ENCODE data around the gene MACROD2.

MACROD2 gene

DNA sequence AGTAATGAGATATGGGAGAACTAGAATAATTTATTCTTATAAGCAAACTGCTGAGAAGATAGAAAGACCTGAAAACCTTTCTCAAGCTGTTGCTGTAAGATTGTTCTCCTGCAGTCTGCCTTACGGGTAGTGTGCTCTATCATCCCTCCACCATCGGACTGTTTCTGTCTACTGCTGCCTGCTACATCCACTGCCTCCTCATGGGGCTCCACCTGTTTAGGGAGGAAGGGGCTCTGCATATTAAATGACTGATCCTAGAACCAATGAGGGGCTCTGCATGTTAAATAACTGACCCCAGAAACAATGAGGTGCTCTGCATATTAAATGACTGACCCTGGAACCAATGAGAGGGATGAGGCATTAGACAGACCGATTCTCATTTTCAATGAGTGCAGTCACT lies 1923.3 kb downstream of the MACROD2 start:
- no peak for DNase-seq

DNA sequence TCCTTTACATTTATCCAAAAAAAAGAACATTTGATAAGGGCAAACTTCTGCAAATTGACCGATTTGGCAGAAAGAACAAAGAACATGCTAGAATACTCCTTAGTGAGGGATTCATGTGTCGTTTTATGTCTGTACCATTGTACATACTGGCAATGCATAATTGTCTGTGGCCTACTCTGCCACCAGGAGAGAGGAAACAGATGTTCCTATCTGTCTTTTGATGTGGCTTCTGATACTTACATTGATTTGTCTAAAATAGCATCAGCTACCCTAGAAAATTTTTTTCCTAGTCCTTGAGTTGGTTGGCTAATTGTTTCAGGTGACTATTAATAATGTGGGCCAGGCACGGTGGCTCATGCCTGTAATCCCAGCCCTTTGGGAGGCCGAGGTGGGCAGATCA lies 1923.8 kb downstream of the MACROD2 start:
- no peak for DNase-seq

DNA sequence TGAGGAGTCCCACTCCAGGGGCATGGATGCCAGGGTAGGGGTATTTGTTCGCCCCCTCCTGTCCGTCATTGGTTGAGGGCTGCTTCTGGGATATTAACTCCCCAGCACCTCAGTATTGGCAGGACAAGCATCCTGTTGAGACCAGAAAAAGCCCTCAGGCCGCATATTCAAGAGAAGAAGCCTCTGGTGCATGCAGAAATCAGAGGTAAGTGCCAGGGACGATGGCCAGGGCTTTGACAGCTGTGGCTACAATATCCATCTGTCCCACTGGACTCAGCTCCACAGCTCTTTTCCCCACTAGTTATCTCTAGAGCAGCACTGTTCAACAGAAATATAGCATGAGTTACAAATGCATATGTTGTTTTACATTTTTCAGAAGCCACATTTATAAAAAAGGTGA lies 1926.6 kb downstream of the MACROD2 start:
- DNase-seq = no peak

DNA sequence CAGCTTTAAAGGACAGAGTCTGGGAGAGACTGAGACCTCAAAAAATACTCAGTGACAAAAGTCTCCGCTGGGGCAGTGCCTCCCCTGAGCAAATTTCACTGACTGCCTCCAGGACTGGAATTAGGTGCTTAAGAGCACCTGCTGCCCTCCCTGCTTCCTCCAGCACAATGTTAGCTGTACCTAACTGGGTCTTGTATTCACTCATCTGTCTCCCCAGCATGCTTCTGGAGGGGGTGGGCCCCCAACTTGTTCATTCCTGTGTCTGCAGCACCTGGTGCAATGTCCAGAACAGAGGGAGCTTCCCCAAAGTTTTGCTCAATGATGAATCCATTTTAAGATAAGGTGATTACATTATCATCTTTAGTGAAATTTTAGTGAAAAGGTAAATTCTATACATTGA lies 1927.2 kb downstream of the MACROD2 start:
- DNase-seq = no peak

DNA sequence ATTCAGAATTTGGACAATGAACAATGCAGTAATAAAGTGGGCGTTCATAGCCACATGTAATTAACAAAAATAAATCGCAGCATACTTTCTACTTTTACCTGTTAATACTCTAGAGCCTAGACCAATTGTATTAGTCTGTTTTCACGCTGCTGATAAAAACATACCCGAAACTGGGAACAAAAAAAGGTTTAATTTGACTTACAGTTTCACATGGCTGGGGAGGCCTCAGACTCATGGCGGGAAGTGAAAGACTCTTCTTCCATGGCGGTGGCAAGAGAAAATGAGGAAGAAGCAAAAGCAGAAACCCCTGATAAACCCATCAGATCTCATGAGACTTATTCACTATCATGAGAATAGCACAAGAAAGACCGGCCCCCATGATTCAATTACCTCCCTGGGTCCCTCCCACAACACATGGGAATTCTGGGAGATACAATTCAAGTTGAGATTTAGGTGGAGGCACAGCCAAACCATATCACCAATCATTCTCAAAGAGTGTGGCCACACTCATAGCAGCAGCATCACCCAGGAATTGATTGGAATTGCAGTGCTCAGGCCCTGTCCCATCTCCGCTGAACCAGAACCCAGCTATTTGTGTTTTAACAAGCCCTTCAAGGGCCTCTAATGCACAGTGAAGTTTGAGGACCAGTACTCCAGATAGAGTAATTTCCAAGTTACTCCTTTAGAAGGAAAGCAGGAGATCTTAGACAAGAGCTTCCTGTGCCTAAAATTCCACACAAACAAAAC lies 1927.9 kb downstream of the MACROD2 start:
- DNase-seq = no peak

DNA sequence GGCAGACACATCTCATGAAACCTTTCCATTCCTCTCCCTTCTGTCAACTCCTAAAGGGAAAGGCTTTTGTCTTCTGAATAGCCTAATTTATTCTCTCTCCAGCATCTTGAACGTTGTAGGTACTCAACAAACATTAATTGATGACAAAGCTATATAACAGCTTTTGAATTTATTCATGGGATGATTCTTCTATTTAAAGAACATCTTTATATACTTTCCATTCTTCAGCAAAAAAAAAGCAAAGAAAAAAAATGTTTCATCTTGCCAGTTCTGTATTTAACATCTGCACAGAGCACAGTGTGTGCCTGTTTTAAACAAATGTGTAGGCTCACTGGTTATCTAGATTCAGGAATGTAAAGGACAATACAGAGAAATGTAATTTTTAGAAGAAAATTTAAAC lies 1929.2 kb downstream of the MACROD2 start:
- no peak for DNase-seq

DNA sequence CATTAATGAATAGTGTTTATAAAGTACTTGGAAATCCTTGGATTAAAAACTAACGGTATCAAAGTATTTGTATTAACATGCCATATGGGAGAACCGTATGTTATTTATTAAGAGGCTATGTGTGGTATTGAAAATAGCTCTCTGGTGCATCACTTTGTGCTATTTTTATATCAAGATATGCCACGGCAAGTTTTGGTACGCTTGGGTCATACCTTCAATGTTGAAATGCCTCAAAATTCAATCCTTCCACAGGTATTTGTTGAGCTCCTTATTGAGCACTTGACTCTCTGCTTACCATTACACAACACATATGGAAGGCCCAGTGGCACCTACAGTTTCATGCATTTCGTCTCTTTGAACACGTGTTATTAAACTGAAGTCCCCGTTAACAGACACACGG lies 1930.1 kb downstream of the MACROD2 start:
- DNase-seq = no peak

DNA sequence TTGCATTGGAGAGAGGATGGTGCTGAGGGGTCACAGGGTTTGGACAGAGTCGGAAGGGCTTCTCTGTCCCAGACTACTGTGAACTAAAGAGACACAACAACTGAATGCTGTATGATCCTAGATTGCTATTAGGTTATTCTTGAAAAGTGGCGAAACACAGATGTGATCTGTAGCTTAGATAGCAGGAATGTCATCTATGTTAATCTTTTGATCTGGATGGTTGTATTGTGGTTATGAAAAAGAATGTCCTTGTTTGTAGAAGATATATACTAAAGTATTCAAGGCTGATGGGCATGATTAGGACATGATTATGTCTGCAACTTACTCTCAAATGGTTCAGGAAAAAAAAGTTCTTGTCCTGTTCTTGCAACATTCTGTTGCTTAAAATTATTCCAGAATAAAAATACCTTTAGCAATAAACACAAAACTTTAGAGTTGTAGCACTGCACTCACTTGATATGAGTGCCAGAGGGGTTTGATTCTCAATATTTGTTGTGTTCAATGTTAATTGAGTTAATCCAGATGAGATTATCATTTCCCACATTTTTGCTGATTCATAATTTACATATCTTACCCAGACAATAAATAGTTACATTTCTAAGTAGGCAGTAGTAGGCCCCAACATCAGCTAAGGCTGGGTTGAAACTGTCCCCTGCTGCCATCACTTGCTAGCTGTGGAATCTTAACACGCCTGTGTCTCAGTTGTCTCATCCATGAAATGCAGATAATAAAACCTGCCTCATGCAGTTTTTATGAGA lies 1932.8 kb downstream of the MACROD2 start:
- DNase-seq = no peak

DNA sequence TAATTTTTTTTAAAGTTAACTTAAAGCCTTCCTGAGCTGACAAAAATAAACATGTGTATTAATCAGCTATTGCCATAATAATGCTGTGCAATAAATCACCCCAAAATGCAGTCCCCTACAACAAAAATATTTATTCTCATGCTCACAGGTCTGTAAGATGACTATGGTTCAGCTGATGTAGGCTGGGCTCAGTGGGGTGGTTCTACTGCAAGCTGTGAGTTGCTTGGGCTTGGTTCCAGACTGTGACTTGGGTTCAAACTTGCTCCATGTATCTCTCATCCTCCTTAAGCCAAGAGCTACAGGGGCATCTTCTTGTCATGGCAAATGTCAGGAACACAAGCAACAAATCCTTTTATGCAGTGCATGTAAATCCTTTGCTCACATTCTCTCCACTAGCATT lies 1933.6 kb downstream of the MACROD2 start:
- DNase-seq = no peak

DNA sequence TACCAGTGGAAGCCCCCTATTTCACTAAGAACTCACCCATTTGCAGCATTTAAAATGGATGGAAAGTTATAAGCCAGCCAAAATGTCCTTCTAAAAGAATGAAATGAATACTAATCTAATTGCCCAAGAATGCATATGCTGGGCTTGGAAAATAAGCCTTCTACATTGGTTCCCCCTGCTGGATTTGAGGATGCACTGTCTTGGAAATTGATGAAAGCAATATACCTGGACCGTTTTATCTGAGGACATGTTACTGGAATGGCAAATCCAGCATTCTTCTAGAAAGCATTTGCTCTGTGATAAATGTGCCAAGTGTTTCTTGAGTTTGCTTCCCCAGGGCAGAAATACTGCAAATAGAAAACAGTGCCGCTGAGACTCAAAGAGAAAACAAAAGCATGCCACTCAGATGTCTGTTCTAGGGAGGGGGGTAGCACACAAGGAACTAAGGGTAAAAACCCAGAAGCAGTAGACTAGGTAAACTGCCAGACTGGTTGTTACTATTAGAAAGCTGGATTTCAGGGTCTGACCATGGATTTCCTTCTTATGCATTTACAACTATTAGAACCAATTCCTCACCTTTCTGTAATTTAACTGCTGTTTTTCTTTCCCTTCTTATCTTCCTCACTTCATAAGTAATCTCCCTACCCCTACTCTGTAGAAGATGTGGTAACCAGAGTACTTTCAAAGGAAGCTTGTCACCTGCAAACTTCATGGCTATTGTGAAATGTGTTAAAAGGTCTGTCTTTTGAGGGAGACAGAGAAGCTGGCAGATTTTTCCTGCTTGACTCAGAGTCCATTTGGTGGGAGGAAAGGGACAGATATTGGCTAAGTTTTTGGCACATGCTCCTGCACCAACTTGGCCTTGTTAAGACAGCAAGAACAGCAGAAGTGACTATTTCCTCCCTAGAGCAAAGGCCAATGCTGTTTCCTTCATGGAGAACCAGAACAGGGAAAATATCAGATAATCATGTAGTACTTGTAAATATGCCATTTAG lies 1935.3 kb downstream of the MACROD2 start:
- DNase-seq = no peak

DNA sequence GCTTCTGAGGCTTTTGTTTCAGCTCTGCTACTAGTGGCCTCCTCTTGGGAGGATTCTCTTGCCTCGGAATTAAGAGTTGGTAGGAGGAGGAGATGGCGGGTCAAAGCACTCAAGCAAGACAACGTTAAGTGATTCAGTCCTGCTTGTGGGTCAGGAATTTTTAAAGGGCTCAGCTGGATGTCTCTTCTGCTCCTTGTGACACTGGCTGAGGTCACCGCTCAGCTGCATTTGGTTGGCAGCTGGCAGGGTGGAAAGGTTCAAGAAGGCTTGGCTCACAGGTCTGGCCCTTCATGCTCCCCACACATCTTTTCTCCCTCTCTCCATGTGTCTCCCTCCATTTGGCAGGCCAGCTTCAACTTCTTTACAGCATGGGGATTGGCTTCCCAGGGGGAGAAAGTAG lies 1936.6 kb downstream of the MACROD2 start:
- no peak for DNase-seq

DNA sequence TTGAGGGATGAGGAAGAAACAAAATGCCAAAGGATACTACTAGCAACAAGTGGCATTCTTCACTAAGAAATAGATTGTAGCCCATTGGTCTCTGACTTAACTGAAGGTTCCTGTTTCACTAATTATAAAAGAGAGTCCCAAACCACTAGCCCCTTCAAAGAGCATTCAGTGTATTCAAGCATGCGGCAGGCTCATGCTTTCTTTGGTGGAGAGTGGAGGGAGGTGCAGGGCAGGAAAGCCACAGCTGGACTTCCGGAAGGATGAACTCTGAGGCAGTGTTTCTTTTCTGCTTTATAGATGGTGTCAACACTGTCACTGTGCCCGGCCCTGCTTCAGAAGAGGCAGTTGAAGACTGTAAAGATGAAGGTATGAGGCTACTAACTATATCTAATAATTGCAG lies 1941.9 kb downstream of the MACROD2 start:
- DNase-seq = no peak

DNA sequence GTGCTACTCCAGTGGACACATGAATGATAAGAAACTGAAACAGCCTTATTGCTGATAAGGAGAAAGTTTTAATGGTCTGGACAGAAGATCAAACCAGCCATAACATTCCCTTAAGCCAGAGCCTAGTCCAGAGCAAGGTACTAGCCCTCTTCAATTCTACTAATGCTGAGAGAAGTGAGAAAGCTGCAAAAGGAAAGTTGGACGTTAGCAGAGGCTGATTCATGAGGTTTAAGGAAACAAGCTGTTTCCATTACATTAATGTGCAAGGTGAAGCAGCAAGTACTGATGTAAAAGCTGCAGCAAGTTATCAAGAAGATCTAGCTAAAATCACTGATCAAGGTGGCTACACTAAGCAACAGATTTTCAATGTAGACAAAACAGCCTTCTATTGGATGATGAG lies 1943.5 kb downstream of the MACROD2 start:
- DNase-seq = no peak

DNA sequence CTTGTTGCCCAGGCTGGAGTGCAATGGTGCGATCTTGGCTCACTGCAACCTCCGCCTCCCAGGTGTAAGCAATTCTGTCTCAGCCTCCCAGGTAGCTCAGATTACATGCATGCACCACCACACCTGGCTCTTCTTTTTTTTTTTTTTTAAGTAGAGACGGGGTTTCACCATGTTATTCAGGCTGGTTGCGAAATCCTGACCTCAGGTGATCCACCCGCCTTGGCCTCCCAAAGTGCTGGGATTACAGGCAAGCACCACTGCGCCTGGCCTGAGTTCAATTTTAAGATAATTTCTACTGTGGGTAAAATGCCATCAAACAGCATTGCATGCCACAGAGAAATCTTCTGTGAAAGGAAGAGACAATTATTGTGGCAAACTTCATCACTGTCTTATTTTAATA lies 1944.8 kb downstream of the MACROD2 start:
- no peak for DNase-seq

DNA sequence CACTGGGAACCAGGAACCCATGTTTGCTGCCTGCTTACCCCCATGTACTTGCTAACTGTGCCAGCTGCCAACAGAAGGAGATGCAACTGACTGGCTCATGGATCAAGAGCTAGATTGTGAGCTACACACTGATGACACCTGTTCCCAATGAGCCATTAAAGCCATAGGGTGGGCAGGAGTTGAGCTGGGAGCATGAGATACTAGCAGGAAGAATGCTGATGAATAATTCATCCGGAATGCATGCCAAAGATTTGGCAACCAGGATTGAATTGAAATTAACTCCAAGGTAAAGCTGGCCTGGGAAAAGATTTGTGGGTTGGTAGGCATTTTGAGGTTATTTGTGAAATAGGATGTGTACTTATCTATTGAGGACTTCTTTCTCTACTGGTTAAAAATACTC lies 1946.8 kb downstream of the MACROD2 start:
- no peak for DNase-seq

DNA sequence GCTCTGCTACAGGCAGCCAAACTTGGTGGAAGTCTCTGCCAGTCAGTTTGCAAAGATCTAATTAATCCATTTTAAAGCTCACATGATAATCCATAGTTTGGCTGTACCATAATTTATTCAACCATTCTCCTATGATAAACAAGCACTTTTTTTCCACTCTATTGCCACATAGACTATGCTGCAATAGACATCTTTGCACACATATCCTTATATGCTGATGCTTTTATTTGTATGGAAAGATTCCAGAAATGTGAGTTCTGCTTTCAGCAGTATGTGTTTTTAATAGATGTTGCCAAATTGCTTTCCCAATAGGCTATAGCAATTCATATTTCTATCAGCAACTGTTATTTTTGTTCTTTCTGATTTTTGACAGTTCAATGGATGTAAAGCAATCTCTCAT lies 1950.0 kb downstream of the MACROD2 start:
- DNase-seq = no peak

DNA sequence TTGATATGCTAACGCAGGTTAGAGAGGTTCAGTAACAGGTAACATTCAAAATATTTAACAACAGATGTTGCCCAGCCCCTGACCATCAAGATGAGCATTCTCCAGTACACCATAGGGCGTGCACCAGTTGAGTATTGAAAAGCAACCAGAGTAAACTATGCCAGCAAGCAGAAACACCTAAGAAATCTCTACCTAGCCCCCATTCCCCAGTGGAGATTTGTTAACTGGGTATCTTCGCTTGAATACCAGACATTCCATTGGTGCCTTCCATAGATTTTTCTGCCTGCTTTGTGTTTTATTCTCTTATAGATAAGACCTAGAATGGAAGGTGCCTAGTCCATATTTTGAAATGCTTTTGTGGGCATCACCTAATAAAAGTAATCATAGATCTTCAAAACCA lies 1954.1 kb downstream of the MACROD2 start:
- no peak for DNase-seq

DNA sequence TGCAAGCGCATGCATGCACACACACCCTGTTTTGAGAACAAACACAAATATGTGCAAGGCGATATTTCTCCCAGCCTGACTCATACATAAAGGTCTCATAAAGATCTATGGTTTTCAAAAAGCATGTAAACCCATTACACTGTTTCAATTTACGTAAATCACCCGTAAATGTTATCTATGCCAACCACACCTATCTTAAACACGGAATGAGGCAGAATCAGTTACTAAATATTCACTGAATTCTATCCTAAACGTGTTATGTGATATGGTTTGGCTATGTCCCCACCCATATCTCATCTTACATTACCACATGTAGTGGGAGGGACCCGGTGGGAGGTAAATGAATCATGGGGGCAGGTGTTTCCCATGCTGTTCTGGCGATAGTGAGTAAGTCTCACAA lies 1956.3 kb downstream of the MACROD2 start:
- DNase-seq = no peak

DNA sequence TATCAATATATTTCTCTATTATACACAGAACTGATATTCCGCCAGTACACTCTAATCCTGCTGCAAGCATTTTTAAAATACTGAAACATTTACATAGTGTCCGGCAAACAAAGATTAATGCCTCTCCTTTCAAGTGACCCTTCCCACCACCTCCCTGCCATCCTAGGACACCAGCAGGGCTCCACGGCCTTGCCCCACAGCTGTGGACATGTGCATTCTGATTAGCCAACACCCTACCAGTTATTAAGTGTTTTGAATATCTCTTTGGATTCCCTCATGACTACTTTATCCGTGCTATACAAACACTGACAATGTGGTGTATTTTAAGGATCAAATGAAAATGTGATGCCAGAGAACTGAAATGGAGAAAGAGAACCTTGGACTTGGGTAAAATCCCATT lies 1962.8 kb downstream of the MACROD2 start:
- DNase-seq = no peak

DNA sequence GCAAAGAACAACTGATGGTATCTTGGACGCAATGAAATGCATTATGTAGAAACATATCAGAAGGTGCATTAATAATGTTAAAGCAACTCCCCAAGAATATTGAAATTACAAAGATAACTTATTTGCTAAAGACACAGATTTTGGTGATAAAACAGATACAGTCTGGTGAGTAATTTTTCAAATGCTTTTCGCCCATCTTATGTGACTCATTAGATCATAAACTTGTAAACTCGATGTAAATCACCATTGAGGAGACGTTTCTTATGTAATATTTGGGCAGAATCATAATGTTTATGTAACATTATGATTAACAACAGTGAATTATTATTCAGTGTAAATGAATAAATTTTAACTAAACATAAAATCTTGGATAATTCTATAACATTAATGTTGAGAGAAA lies 1969.8 kb downstream of the MACROD2 start:
- no peak for DNase-seq

DNA sequence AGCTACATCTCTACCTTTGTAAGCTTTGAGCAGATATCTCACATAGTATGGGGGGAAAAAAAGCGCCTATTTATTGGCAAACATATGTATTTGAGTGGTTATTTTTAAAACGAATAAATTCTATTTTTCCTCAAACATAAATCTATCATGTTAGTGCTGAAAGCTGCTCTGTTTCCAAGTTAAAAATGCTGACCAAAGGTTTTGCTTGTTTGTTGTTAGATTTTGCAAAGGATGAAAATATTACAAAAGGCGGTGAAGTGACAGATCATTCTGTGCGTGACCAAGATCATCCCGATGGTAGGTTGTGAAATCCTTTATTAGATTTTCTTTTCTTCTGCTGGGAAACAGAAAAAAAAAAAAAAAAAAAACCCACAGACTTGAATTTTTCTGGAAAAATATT lies 1972.0 kb downstream of the MACROD2 start:
- no peak for DNase-seq

DNA sequence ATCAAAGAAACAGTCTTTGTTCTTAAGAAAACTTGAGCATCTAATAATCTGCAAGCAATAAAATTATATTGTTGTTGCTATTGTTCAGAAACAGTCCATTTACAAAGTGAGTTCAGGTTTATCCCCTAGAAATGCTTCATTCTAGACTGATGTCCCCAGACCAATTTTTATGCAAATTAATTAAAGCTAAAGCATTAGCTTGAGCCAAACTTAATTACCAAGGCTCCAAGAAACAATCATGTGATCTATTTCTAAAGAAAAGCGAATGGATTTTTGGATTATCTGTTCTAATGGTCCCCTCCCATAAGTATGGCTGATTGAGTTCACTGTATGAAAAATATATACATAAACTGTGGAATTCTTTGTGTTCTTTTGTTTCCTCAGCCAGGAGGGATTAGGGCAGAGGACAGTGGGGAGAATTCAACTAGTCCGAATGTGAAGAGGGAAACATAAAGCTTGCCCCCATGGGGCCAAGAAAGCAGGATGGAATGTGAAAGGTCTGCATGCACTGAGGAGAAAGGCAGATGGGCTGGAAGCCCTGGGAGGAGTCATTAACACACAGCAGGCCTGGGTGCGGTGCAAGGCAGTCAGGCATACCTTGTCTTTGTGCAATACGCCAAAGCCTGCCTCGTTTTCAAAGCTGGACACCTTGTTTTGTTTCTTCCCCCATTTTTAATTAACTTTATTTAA lies 1980.9 kb downstream of the MACROD2 start:
- no peak for DNase-seq

DNA sequence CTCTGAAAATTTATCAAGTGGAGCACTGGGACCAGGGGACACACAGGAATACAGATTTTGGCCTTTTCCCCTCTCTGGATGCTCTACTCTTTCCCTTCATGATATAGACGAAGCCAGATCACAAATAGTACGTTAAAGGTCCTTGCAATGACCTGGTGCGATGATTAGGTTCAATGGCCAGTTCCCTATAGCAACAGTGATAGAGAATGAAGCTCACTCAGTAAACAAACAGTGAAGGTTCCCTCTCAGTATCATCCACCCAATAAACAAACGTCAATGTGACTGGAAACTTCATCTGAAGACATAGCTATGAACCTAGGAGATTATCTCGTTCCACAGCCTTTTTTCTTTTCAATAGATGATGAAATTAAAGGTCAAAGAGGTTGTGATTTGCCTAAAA lies 1981.7 kb downstream of the MACROD2 start:
- DNase-seq = no peak

All from CD4-positive, alpha-beta T cell treated with Interleukin-4 for 4 hours (primary cell).